ENCODE measurements around the gene NR6A1. TPM values are rescaled to one million over a fixed set of nuclear protein-coding genes. Genes with fewer than 3 reads are reported as not detected.

The NR6A1 gene
- total and polyA plus RNA-seq, 2 of the 8 experiments (the other 6 are each of a cell fraction or from before 2014, with no cell fraction given), result 93.2 to 237 TPM

- TF ChIP-seq NANOG (IDR thresholded peaks at IDR 0.05; ENCODE audit: insufficient read depth, low read depth, low read length, poor library complexity, severe bottlenecking) (no peak), SRF (IDR thresholded peaks at IDR 0.05; ENCODE audit: low read depth, low read length) (no peak)
Measured at GRCh38 chr9:124550072-124550471, 221.0 kb downstream of the NR6A1 start (continued).

Measured in H1 (cell line).